Stimulated activated CD4-positive, alpha-beta T cell treated with anti-CD3 and anti-CD28 coated beads, Interleukin-1b, Interleukin-23, amount 100 ng/mL, for 4 hours (primary cell): ENCODE results near the gene MB.
"Not testable (repeated sequence)": the region's sequence is repeated elsewhere in the genome, so short reads cannot be mapped to it uniquely, and the experiment has no call there.

Source experiments
- DNase-seq, 2 donors: peaks; one replicate each; pipeline ENCODE4 v3.0.0-alpha.2; 2020; ENCODE audit warnings: low read depth in 2 of 2

The MB gene

GRCh38 chr22:35638001-35638400 is 20.9 kb upstream of the MB start:
- no peak for DNase-seq

GRCh38 chr22:35637254-35637653 is 20.1 kb upstream of the MB start:
- no peak for DNase-seq

GRCh38 chr22:35634943-35635540 is 17.9 kb upstream of the MB start:
- no peak for DNase-seq

GRCh38 chr22:35634015-35634414 is 16.9 kb upstream of the MB start:
- DNase-seq: no peak

GRCh38 chr22:35633520-35633919 is 16.4 kb upstream of the MB start:
- DNase-seq: no peak

- DNase-seq: no peak
Measured at GRCh38 chr22:35632935-35633334, 15.8 kb upstream of the MB start.

GRCh38 chr22:35631597-35631996 is 14.5 kb upstream of the MB start:
- DNase-seq: no peak

- no peak for DNase-seq
Measured at GRCh38 chr22:35630891-35631290, 13.8 kb upstream of the MB start.

- DNase-seq: no peak
Measured at GRCh38 chr22:35630387-35630793, 13.3 kb upstream of the MB start.

GRCh38 chr22:35629406-35630216 is 12.5 kb upstream of the MB start:
- DNase-seq: peak in 1 of 2 donors; percentile 22

- no peak for DNase-seq
Measured at GRCh38 chr22:35628732-35629131, 11.6 kb upstream of the MB start.

GRCh38 chr22:35627267-35628041 is 10.3 kb upstream of the MB start:
- peak; percentile 41 to 45 for DNase-seq

- DNase-seq: no peak
Measured at GRCh38 chr22:35625763-35626432, 8.8 kb upstream of the MB start.

- no peak for DNase-seq
Measured at GRCh38 chr22:35624547-35624946, 7.4 kb upstream of the MB start.

GRCh38 chr22:35623885-35624284 is 6.8 kb upstream of the MB start:
- not testable (repeated sequence) for DNase-seq

GRCh38 chr22:35622191-35622913 is 5.2 kb upstream of the MB start:
- DNase-seq: no peak

- DNase-seq: no peak
Measured at GRCh38 chr22:35621451-35621850, 4.3 kb upstream of the MB start.

GRCh38 chr22:35620624-35621251 is 3.6 kb upstream of the MB start:
- no peak for DNase-seq

GRCh38 chr22:35619336-35620094 is 2.4 kb upstream of the MB start:
- DNase-seq: no peak
